Adipocyte (in vitro differentiated cells): ENCODE measurements around the gene TARP.

Source experiments
- DNase-seq: peaks from one replicate; pipeline ENCODE4 v3.0.0-alpha.2; 2015; ENCODE audit warnings: low read depth
- H3K27me3 ChIP-seq: replicated peaks from 2 replicates; pipeline ENCODE4 v1.7.0; 2013; ENCODE audit warnings: mild to moderate bottlenecking, low read length, moderate library complexity; ENCODE audit not compliant: control insufficient read depth, insufficient read depth
- H3K36me3 ChIP-seq: 2 replicates; pipeline ENCODE4 v1.7.0; 2013; ENCODE audit warnings: low read length, mild to moderate bottlenecking, moderate library complexity; ENCODE audit not compliant: control insufficient read depth, insufficient read depth, severe bottlenecking
- H3K4me1 ChIP-seq: 2 replicates; pipeline ENCODE4 v1.7.0; 2013; ENCODE audit warnings: mild to moderate bottlenecking, low read length, moderate library complexity; ENCODE audit not compliant: control insufficient read depth, insufficient read depth
- H3K4me3 ChIP-seq: 2 replicates; pipeline ENCODE4 v1.7.0; 2013; ENCODE audit warnings: mild to moderate bottlenecking, low read length, moderate library complexity
- H3K9ac ChIP-seq: 2 replicates; pipeline ENCODE4 v1.7.0; 2013; ENCODE audit warnings: mild to moderate bottlenecking, low read length, moderate library complexity
- H3K9me3 ChIP-seq: 2 replicates; pipeline ENCODE4 v1.7.0; 2013; ENCODE audit warnings: mild to moderate bottlenecking, low read length, moderate library complexity; ENCODE audit not compliant: control insufficient read depth

The TARP gene

DNA sequence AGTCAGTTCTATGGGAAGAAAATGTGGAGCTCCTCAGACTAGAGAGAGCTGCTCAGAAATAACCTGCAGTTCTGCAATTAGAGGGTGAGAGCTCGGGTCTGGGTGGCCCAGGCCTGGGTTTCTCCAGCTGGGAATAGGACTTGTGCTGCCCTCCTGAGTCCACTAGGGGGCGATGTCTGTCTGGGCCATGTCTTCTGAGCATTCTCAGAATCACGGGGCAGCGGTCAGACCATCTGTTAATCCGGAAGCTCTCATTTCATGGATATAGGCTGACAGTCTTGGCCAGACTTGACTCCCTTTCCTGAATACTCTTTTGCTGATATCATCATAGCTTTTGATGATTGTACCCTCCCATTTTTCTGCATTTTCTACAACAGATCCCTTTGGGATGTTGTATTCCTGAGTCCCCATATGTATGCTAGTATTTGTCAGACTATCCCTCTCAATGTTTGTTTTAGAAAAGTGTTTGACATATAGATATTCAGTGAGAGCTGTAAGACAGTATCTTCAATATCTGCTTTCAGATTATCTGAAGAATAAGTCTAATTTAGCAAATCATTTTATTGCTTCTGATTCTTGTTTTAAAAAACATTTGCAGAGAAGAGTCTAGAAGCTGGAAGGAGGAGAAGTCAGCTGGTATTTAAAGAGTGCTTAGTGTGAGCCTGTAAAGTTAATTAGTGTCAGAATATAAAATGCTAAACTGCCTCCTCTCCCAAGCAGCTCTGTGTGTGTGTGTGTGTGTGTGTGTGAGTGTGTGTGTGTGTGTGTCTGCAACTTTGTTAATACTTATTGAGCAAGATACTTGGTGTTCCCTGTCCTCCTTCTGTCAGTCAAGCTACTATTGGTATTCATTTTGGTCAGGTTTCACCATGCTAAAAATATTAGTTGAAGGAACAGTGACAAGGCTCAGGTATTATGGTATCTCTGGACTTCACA lies 57.4 kb downstream of the TARP start:
- H3K27me3 ChIP-seq, result no peaks in the 10 kb centered on the region
- no peaks in the 10 kb centered on the region for H3K9me3 ChIP-seq
- H3K4me1 ChIP-seq, result peaks cover 17% of the 10 kb centered on the region
- no peak overlapping the region for H3K4me3 ChIP-seq
- H3K9ac ChIP-seq, result peak overlapping the region; percentile 60
- peaks cover 45% of the 10 kb centered on the region for H3K36me3 ChIP-seq
- DNase-seq, result peak; percentile 94

GRCh38 chr7:38215115-38215514 lies 58.3 kb downstream of the TARP start:
- no peak overlapping the region for H3K4me3 ChIP-seq
- H3K9me3 ChIP-seq, result no peaks in the 10 kb centered on the region
- peaks cover 17% of the 10 kb centered on the region for H3K4me1 ChIP-seq
- DNase-seq, result no peak
- peaks cover 39% of the 10 kb centered on the region for H3K36me3 ChIP-seq
- H3K27me3 ChIP-seq, result no peaks in the 10 kb centered on the region
- H3K9ac ChIP-seq, result peak overlapping the region; percentile 60

GRCh38 chr7:38211940-38212339 lies 61.5 kb downstream of the TARP start:
- DNase-seq, result no peak
- Histone ChIP-seq H3K9ac (no peak overlapping the region), H3K36me3 (peaks cover 24% of the 10 kb centered on the region)

GRCh38 chr7:38211486-38211885 lies 62.0 kb downstream of the TARP start:
- no peak for DNase-seq
- H3K27me3 ChIP-seq, result no peaks in the 10 kb centered on the region
- H3K9ac ChIP-seq, result no peak overlapping the region
- H3K9me3 ChIP-seq, result no peaks in the 10 kb centered on the region
- H3K36me3 ChIP-seq, result peaks cover 20% of the 10 kb centered on the region
- no peak overlapping the region for H3K4me3 ChIP-seq
- H3K4me1 ChIP-seq, result peaks cover 23% of the 10 kb centered on the region

More at GRCh38 chr7:38211940-38212339, 61.5 kb downstream of the TARP start:
- no peak overlapping the region for H3K4me3 ChIP-seq
- no peaks in the 10 kb centered on the region for H3K9me3 ChIP-seq
- H3K4me1 ChIP-seq, result peaks cover 25% of the 10 kb centered on the region
- H3K27me3 ChIP-seq, result no peaks in the 10 kb centered on the region
